Measurements from ENCODE around the gene AP1S1. TPM values are rescaled to one million over a fixed set of nuclear protein-coding genes. Genes with fewer than 3 reads are reported as not detected.
"Not testable (repeated sequence)": the region's sequence is repeated elsewhere in the genome, so short reads cannot be mapped to it uniquely, and the experiment has no call there.

The AP1S1 gene
- total RNA-seq, 1 donor from 2014 or later, result 63.9 TPM

- no peak for DNase-seq (ENCODE audit: low spot score)
Observed at GRCh38 chr7:101170617-101171441, 16.6 kb downstream of the AP1S1 start.

DNA sequence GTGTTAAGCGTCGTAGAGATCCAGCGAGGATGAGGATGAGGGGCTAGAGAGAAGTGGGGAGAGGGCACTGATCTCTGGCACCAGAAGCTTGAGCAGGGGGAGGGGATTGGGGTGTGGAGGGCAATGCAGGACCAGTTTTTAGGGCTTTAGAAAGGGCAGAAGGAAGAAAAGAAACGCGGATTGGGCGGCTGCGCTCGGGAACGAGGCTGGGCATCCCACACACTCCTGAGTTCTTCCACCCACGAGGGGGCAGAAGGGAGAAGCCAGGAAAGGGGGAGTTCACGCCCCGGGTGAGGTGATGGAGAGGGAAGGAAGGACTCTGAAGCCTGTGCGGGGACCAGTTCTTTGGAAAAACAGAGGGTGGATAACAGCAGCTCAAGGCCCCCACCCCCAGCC, 17.2 kb downstream of the AP1S1 start:
- DNase-seq (ENCODE audit: low spot score), result no peak

DNA sequence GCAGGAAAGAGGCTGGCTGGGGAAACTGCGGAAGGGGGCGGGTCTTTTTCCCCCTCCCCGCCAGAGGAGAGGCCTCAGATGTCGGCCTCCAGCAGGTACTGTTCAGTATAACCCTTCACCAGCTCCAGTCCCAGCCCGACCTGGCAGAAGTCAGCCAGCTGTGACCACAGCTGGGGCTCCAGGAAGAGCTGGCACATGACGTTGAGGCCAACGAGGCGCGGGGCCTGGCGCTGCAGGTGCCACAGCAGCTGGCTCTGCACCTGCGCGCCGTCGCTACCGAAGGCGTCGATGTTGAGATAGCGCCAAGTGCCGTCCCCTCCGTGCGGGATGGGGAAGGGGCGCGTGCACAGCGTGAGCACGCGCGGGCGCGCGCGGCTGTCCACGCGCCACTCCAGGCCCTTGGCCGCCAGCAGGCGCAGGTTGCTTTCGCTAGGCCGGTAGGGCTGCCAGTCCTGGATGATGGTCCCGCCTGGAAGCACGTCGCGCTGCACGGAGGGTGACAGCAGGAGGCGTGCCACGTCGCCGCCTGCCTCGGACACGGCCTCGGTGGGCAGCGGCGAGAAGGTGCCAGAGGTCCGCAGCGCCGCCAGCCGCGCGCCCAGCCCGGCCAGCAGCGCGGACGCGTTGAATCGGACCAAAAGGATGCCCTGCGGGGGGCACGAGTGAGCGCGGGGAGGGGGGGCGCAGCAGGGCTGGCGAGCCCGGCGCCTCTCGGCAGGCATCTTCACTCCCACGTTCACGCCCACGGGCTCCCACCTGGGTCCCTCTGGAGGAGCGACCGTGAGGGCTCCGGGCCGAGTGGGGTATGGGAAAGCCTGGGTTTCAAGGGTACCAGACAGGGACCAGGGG, 18.0 kb downstream of the AP1S1 start:
- DNase-seq (ENCODE audit: low spot score), result no peak

DNA sequence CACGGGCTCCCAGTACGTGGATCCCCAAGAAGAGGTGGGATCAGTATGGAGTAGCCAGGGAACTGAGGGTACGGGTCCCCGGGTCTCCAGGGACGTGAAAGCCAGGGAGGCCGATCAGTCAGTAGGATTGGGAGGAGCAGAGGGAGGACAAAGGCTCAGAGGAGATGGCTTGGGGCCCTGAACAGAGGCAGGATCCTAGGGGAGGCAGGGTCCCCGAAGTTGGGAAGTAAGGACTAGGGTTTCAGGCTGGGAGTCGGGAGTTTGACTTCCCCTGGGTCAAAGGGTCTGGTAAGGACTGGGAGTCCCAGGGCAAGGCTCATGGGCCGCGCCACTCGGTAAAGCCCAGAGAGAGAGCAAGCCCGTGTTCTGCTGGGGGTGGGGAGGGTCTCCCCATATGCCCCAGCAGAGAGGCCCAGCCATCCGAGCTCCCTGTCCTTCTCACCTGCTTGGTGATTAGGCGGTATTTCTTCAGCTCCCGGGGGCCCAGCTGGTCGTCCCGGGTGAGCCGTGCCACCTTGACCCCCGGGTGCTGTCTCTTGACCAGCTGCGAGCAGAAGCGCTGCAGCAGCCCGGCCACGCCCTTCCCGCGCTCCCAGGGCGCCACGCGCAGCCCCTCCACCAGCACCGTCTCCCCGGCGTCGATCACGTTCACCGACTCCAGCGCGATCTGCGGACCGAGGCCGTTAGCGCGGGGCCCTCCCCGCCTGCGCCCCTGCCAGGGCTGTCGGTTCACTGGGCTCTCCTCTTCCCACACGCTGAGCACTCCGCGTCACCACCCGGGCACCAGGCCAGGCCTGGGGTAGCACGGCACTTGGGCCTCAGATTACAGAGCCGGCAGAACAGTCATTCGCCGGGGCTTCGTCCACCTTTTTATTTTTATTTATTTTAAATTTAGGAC, 18.8 kb downstream of the AP1S1 start:
- peak; percentile 56 for DNase-seq (ENCODE audit: low spot score)

- DNase-seq (ENCODE audit: low spot score), result no peak
Observed at GRCh38 chr7:101173752-101174244, 19.5 kb downstream of the AP1S1 start.

GRCh38 chr7:101174322-101174854, 20.1 kb downstream of the AP1S1 start:
- DNase-seq (ENCODE audit: low spot score), result no peak

- DNase-seq (ENCODE audit: low spot score), result no peak
Observed at GRCh38 chr7:101175664-101176063, 21.4 kb downstream of the AP1S1 start.

- no peak for DNase-seq (ENCODE audit: low spot score)
Observed at GRCh38 chr7:101177644-101178043, 23.4 kb downstream of the AP1S1 start.

GRCh38 chr7:101179117-101179516, 24.8 kb downstream of the AP1S1 start:
- no peak for DNase-seq (ENCODE audit: low spot score)

- DNase-seq (ENCODE audit: low spot score), result no peak
Observed at GRCh38 chr7:101179713-101180112, 25.4 kb downstream of the AP1S1 start.

DNA sequence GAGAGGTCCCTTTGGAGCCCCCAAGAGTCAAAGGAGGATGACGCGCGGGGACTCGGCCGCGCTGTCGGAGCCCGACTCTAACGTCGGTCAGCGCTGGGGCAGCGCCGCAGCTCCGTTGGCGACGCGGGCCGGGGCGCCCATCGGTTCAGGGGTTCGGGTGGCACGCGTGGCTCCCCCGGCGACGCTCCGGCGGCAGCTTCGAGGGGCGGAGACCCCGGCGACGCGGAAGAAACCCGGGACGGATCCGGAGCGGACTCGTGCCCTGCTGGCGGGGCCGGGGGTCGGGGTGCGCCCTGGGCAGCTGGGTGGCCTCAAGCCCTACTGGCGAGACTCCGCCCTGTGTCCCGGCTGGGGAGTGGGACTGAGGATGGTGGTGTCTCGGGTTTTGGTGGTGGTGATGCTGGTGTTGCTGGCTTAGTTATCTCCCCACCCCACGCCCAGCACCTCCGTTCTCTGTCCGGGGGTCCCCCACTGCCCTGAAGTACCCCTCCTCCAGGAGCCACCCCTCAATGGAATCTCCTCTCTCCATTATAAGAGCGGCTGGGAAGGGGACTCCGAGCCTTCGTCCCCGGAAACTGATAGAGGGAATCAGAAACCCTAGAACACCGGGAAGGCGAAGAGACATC, 26.0 kb downstream of the AP1S1 start, which contains the start of gene NAT16:
TSS of gene NAT16 (minus strand) at position 164 of the 626 bp plus-strand sequence. CDS start 5,486 bp downstream, outside the sequence.
- no peak for DNase-seq (ENCODE audit: low spot score)

- no peak for DNase-seq (ENCODE audit: low spot score)
Observed at GRCh38 chr7:101185258-101185839, 31.1 kb downstream of the AP1S1 start.

GRCh38 chr7:101186194-101186593, 31.9 kb downstream of the AP1S1 start:
- no peak for DNase-seq (ENCODE audit: low spot score)

GRCh38 chr7:101186844-101187428, 32.7 kb downstream of the AP1S1 start:
- no peak for DNase-seq (ENCODE audit: low spot score)

GRCh38 chr7:101189109-101189508, 34.8 kb downstream of the AP1S1 start:
- no peak for DNase-seq (ENCODE audit: low spot score)

- DNase-seq (ENCODE audit: low spot score), result no peak
Observed at GRCh38 chr7:101195884-101196283, 41.6 kb downstream of the AP1S1 start.

- no peak for DNase-seq (ENCODE audit: low spot score)
Observed at GRCh38 chr7:101197991-101198390, 43.7 kb downstream of the AP1S1 start.

- no peak for DNase-seq (ENCODE audit: low spot score)
Observed at GRCh38 chr7:101198476-101198875, 44.2 kb downstream of the AP1S1 start.

DNA sequence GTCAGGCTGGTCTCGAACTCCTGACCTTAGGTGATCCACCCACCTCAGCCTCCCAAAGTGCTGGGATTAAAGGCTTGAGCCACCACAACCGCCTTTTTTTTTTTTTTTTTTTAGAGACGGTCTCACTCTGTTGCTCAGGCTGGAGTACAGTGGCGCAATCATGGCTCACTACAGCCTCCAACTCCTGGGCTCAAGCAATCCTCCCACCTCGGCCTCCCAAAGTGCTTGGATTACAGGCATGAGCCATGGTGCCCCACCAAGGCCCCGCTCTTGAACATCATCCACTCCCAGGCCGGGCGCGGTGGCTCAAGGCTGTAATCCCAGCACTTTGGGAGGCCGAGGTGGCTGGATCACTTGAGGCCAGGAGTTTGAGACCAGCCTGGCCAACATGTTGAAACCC, 45.2 kb downstream of the AP1S1 start:
- DNase-seq (ENCODE audit: low spot score), result not testable (repeated sequence)

DNA sequence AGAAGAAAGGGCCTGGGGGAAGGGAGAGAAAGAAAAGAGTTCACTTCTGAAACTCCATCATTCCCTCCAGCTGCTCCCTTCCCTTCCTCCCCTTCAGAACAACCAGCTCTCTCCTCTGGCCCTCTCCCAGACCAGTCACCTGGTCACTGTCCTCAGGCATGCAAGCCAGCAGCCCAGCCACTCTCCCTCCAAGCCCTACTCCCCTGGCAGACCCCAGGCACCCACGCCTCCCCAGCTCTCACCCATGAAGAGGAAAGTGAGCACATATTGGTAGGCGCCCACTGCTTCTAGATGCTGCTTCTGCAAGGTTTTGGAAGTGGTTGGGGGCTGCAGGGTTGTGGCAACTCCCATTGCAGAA, 46.2 kb downstream of the AP1S1 start:
- DNase-seq (ENCODE audit: low spot score), result no peak

Data from mucosa of gallbladder (tissue), 1 donor.